Hematopoietic multipotent progenitor cell treated with erythropoietin and hydrocortisone succinate and interleukin-3 and kit ligand, for 6 days (in vitro differentiated cells): ENCODE measurements around the gene OLIG3.

Experiments
- DNase-seq: peaks from one replicate; pipeline ENCODE4 v3.0.0-alpha.2; 2015

Gene OLIG3

GRCh38 chr6:137494281-137494987, at the start of gene OLIG3:
Gene OLIG3 (minus strand): TSS chr6:137494394. CDS start chr6:137494170, 224 bp downstream.
- no peak for DNase-seq

GRCh38 chr6:137543114-137543513, 48.9 kb upstream of the OLIG3 start:
- no peak for DNase-seq

GRCh38 chr6:137542713-137543112, 48.5 kb upstream of the OLIG3 start:
- no peak for DNase-seq

- no peak for DNase-seq
Observed at GRCh38 chr6:137541534-137542063, 47.4 kb upstream of the OLIG3 start.

- no peak for DNase-seq
Observed at GRCh38 chr6:137536104-137536773, 42.0 kb upstream of the OLIG3 start.

GRCh38 chr6:137531376-137532092, 37.3 kb upstream of the OLIG3 start:
- no peak for DNase-seq

GRCh38 chr6:137530404-137530803, 36.2 kb upstream of the OLIG3 start:
- DNase-seq = no peak

GRCh38 chr6:137522831-137523230, 28.6 kb upstream of the OLIG3 start:
- DNase-seq = no peak

GRCh38 chr6:137522198-137522798, 28.1 kb upstream of the OLIG3 start:
- no peak for DNase-seq

- no peak for DNase-seq
Observed at GRCh38 chr6:137520520-137520919, 26.3 kb upstream of the OLIG3 start.

- DNase-seq = no peak
Observed at GRCh38 chr6:137519629-137520176, 25.5 kb upstream of the OLIG3 start.

GRCh38 chr6:137518386-137518983, 24.3 kb upstream of the OLIG3 start:
- no peak for DNase-seq

GRCh38 chr6:137514418-137514817, 20.2 kb upstream of the OLIG3 start:
- no peak for DNase-seq

GRCh38 chr6:137512757-137513605, 18.8 kb upstream of the OLIG3 start:
- no peak for DNase-seq

GRCh38 chr6:137510923-137511322, 16.7 kb upstream of the OLIG3 start:
- no peak for DNase-seq

GRCh38 chr6:137498481-137499190, 4.4 kb upstream of the OLIG3 start:
- DNase-seq = no peak

GRCh38 chr6:137497721-137498463, 3.7 kb upstream of the OLIG3 start:
- no peak for DNase-seq

GRCh38 chr6:137496909-137497720, 2.9 kb upstream of the OLIG3 start:
- no peak for DNase-seq

GRCh38 chr6:137496368-137496767, 2.2 kb upstream of the OLIG3 start:
- DNase-seq = no peak
